ENCODE results near the gene SDHA. TPM values are rescaled to one million over a fixed set of nuclear protein-coding genes. Genes with fewer than 3 reads are reported as not detected.
A peak's percentile ranks its signal among the peaks of the same experiment; 100 is the strongest.

The SDHA gene
- total RNA-seq, 1 donor from 2014 or later, result 88.5 TPM

DNA sequence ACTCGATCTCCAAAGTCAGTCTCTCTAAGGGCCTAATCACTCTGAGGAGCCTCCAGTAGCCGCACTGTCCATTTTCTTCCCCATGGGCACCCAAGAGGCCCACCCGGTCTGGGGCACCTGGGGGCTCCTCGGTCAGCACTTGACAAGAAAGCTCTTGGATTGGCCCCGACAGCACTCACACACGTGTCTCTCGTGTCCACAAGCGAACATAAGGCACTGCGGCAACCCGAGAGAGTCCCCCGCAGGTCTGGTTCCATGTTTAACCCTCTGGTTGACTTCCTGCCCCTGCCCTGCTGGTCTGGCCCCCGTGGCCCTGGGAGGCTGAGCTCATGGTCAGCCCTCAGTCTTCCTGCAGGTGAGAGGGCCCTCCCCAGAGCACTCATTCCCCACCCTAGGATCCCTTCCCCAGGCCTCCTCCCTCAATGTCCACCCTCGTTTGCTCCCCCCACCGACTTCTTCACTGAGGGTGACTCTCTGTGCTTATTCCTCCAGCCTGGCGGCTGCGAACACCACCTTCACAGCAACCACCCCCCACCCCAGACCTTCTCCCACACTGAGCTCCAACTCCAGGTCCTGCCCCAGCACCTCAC lies 43.1 kb upstream of the SDHA start:
- TF ChIP-seq, protein P1, sequence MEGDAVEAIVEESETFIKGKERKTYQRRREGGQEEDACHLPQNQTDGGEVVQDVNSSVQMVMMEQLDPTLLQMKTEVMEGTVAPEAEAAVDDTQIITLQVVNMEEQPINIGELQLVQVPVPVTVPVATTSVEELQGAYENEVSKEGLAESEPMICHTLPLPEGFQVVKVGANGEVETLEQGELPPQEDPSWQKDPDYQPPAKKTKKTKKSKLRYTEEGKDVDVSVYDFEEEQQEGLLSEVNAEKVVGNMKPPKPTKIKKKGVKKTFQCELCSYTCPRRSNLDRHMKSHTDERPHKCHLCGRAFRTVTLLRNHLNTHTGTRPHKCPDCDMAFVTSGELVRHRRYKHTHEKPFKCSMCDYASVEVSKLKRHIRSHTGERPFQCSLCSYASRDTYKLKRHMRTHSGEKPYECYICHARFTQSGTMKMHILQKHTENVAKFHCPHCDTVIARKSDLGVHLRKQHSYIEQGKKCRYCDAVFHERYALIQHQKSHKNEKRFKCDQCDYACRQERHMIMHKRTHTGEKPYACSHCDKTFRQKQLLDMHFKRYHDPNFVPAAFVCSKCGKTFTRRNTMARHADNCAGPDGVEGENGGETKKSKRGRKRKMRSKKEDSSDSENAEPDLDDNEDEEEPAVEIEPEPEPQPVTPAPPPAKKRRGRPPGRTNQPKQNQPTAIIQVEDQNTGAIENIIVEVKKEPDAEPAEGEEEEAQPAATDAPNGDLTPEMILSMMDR (IDR thresholded peaks at IDR 0.05; ENCODE audit: unreplicated experiment), result no peak
- Mint-ChIP-seq H3K4me3 (ENCODE audit: low read depth) (no peak overlapping the region), H3K9me3 (ENCODE audit: low read depth) (no peaks in the 10 kb centered on the region), H3K27ac (peak overlapping the region; percentile 80), H3K4me1 (ENCODE audit: low read depth) (no peaks in the 10 kb centered on the region), H3K27me3 (no peaks in the 10 kb centered on the region), H3K36me3 (ENCODE audit: insufficient read depth) (peaks cover 10% of the 10 kb centered on the region)
- DNase-seq (ENCODE audit: low spot score, unreplicated experiment), result no peak

GRCh38 chr5:176296-176823 lies 41.8 kb upstream of the SDHA start:
- no peak overlapping the region for H3K27ac Mint-ChIP-seq
- TF ChIP-seq, protein P1 (IDR thresholded peaks at IDR 0.05; ENCODE audit: unreplicated experiment), result no peak
- no peak overlapping the region for H3K4me3 Mint-ChIP-seq (ENCODE audit: low read depth)
- H3K36me3 Mint-ChIP-seq (ENCODE audit: insufficient read depth), result peaks cover 10% of the 10 kb centered on the region
- no peaks in the 10 kb centered on the region for H3K27me3 Mint-ChIP-seq
- no peaks in the 10 kb centered on the region for H3K4me1 Mint-ChIP-seq (ENCODE audit: low read depth)
- H3K9me3 Mint-ChIP-seq (ENCODE audit: low read depth), result no peaks in the 10 kb centered on the region
- DNase-seq (ENCODE audit: low spot score, unreplicated experiment), result no peak

DNA sequence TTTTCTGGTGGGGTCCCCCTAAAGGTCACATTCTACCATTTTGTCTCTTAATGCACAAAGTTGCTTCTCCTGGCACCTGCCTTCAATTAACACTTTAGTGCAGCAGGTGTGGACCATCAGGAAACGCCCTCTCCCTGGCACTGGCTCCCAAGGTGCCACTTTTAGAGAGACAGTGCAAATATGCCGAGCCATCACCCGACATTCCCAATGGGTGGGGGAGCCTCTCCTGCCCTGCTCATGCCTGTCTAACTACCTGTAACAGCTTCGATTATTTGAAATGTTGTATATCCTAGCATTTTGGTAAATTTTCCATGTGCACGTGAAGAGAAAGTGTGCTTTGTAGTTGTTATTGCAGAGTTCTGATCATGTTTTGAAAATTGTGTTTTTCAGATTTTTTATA lies 40.0 kb upstream of the SDHA start:
- TF ChIP-seq, protein P1 (IDR thresholded peaks at IDR 0.05; ENCODE audit: unreplicated experiment), result no peak
- Mint-ChIP-seq H3K27me3 (no peaks in the 10 kb centered on the region), H3K9me3 (ENCODE audit: low read depth) (no peaks in the 10 kb centered on the region), H3K36me3 (ENCODE audit: insufficient read depth) (peaks cover 14% of the 10 kb centered on the region), H3K4me1 (ENCODE audit: low read depth) (no peaks in the 10 kb centered on the region), H3K27ac (no peak overlapping the region), H3K4me3 (ENCODE audit: low read depth) (no peak overlapping the region)
- no peak for DNase-seq (ENCODE audit: low spot score, unreplicated experiment)

DNA sequence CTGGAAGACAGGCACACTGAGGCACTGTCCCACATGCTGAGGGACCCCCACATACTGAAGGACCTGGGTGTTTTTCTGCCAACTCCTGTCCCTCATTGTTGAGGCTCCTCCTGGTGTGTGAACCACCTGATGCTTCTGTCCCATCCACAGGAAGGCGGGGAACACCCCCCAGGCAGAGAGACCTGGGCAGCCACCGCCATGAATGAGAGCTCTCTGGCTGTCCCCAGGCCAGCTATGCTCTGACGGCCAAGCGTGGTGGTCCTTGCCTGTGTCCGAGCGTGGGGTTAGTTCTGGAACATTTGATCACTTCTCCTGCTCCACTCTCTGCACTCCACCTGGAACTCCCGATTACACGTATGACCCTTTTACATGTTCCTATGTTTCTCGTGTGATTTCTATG lies 38.7 kb upstream of the SDHA start:
- no peak overlapping the region for H3K4me3 Mint-ChIP-seq (ENCODE audit: low read depth)
- TF ChIP-seq, protein P1 (IDR thresholded peaks at IDR 0.05; ENCODE audit: unreplicated experiment), result no peak
- no peak overlapping the region for H3K27ac Mint-ChIP-seq
- H3K36me3 Mint-ChIP-seq (ENCODE audit: insufficient read depth), result peaks cover 14% of the 10 kb centered on the region
- H3K4me1 Mint-ChIP-seq (ENCODE audit: low read depth), result no peaks in the 10 kb centered on the region
- H3K9me3 Mint-ChIP-seq (ENCODE audit: low read depth), result no peaks in the 10 kb centered on the region
- H3K27me3 Mint-ChIP-seq, result no peaks in the 10 kb centered on the region
- no peak for DNase-seq (ENCODE audit: low spot score, unreplicated experiment)

GRCh38 chr5:180286-180918 lies 37.7 kb upstream of the SDHA start:
- DNase-seq (ENCODE audit: low spot score, unreplicated experiment), result no peak
- no peak overlapping the region for H3K4me3 Mint-ChIP-seq (ENCODE audit: low read depth)
- no peaks in the 10 kb centered on the region for H3K27me3 Mint-ChIP-seq
- no peaks in the 10 kb centered on the region for H3K9me3 Mint-ChIP-seq (ENCODE audit: low read depth)
- TF ChIP-seq, protein P1 (IDR thresholded peaks at IDR 0.05; ENCODE audit: unreplicated experiment), result no peak
- H3K27ac Mint-ChIP-seq, result no peak overlapping the region
- no peaks in the 10 kb centered on the region for H3K4me1 Mint-ChIP-seq (ENCODE audit: low read depth)
- H3K36me3 Mint-ChIP-seq (ENCODE audit: insufficient read depth), result peaks cover 14% of the 10 kb centered on the region
